ENCODE data around the gene RNU7-1. TPM values are rescaled to one million over a fixed set of nuclear protein-coding genes. Genes with fewer than 3 reads are reported as not detected.
"Not testable (repeated sequence)": the region's sequence is repeated elsewhere in the genome, so short reads cannot be mapped to it uniquely, and the experiment has no call there.

RNU7-1 gene
- total RNA-seq, 1 donor from 2014 or later: not detected

DNA sequence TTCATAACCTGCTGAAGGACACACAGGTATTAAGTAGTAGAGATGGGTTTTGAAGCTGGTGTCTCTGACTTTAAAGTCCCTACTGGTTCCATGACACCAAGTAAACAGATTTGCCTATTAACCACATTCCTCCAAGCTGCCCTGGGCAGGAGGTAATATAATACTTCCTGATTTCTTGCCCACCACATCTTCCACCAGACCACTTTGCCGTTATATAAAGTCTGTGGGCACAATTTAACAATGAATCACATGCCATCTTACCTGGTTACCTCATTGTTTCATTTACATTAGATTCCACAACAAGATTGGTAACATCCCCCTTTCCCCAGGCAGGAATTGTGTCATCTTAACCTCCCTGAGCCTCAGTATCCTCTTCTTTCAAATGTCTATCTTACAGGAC is 39.9 kb upstream of the RNU7-1 start:
- no peak overlapping the region for H3K4me3 ChIP-seq (ENCODE audit: low read depth, low read length)
- TF ChIP-seq CTCF (conservative IDR thresholded peaks at IDR 0.05; ENCODE audit: low read depth, low read length): no peak
- DNase-seq (ENCODE audit: low read depth): no peak

- no peak for TF ChIP-seq CTCF (conservative IDR thresholded peaks at IDR 0.05; ENCODE audit: low read depth, low read length)
- peak within 1 kb of the TSS; percentile 87 for H3K4me3 ChIP-seq (ENCODE audit: low read depth, low read length)
- peak; percentile 64 for DNase-seq (ENCODE audit: low read depth)
These were observed 39.0 kb upstream of the RNU7-1 start, which contains the start of gene LRRC23 for GRCh38 chr12:6904280-6905276. TSS of gene LRRC23 (plus strand) at chr12:6904822. CDS start at chr12:6905634, 812 bp downstream.

- no peak for TF ChIP-seq CTCF (conservative IDR thresholded peaks at IDR 0.05; ENCODE audit: low read depth, low read length)
- peak overlapping the region; percentile 87 for H3K4me3 ChIP-seq (ENCODE audit: low read depth, low read length)
- DNase-seq (ENCODE audit: low read depth): no peak
These were observed 38.1 kb upstream of the RNU7-1 start for GRCh38 chr12:6905414-6906040.

DNA sequence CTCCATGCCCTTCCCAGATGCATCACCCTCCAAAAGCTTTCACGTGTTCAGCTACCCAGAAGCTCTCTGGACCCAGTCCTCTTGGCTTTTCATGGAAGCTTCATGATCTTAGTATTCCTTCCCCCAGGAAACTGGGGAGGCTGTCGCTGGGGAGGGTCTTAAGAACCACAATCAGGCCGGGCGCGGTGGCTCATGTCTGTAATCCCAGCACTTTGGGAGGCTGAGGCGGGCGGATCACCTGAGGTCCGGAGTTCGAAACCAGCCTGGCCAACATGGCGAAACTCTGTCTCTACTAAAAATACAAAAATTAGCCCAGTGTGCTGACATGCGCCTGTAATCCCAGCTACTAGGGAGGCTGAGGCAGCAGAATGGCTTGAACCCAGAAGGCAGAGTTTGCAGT is 35.5 kb upstream of the RNU7-1 start:
- DNase-seq (ENCODE audit: low read depth); H3K4me3 ChIP-seq (ENCODE audit: low read depth, low read length): not testable (repeated sequence)

- no peak overlapping the region for H3K4me3 ChIP-seq (ENCODE audit: low read depth, low read length)
- TF ChIP-seq CTCF (conservative IDR thresholded peaks at IDR 0.05; ENCODE audit: low read depth, low read length): no peak
- no peak for DNase-seq (ENCODE audit: low read depth)
These were observed 34.0 kb upstream of the RNU7-1 start for GRCh38 chr12:6909421-6910145.

- DNase-seq (ENCODE audit: low read depth): no peak
- TF ChIP-seq CTCF (conservative IDR thresholded peaks at IDR 0.05; ENCODE audit: low read depth, low read length): no peak
- no peak overlapping the region for H3K4me3 ChIP-seq (ENCODE audit: low read depth, low read length)
These were observed 31.3 kb upstream of the RNU7-1 start for GRCh38 chr12:6912164-6912935.

Measured in epithelial cell of proximal tubule (primary cell).